HepG2 (cell line): Measurements from ENCODE around the gene CLPTM1L. TPM values are rescaled to one million over a fixed set of nuclear protein-coding genes. Genes with fewer than 3 reads are reported as not detected.
A peak's percentile ranks its signal among the peaks of the same experiment; 100 is the strongest.

ENCODE experiments used
- ATAC-seq: fragments of 200-7000 bp; cut with Tn5 transposase; 3 replicates; pipeline ENCODE4 v1.9.1; 2020; ENCODE audit warnings: mild to moderate bottlenecking, moderate library complexity
- BruUV-seq: library from RNA; stranded (reverse); fragments of 400-500 nt; replicated peaks from 2 replicates; lab custom pipeline; 2021; lab: Mats Ljungman, UMichigan
- CTCF ChIA-PET: fragments of 300-600 bp; formaldehyde crosslinking; extraction: SDS; loops from one replicate; lab custom pipeline; 2021; ENCODE audit warnings: low total read pairs, inconsistent platforms, low intra/inter-chr PET ratio; lab: Yijun Ruan, JAX
- POLR2A ChIA-PET: fragments of 350-600 bp; sonication (Branson Sonifier 250); formaldehyde crosslinking; loops from one replicate; lab custom pipeline; 2020; ENCODE audit warnings: antibody characterized with exemption, inconsistent platforms; lab: Yijun Ruan, JAX
- DNase-seq: peaks from one replicate; pipeline ENCODE4 v3.0.0-alpha.2; 2015; ENCODE audit warnings: low spot score
- FAIRE-seq: peaks from 3 replicates; lab custom pipeline; 2011; peaks lifted over from hg19 to GRCh38; lab: Jason Lieb, UNC
- H2AFZ ChIP-seq: one replicate; pipeline ENCODE4 v1.6.1; 2011; ENCODE audit warnings: low read length, inconsistent platforms
- H3K27ac ChIP-seq: fragments of 300-600 bp; 3 replicates; pipeline ENCODE4 v1.8.0; 2011; ENCODE audit warnings: mixed run types, mild to moderate bottlenecking, mixed read lengths, low read length, inconsistent platforms; ENCODE audit not compliant: insufficient read depth; ENCODE audit errors: extremely low read length
- H3K27me3 ChIP-seq, 2 experiments: fragments of 200-600 bp in 1 of 2; 2 replicates in 1 of 2; 3 replicates in 1 of 2; pipeline versions ENCODE4 v1.6.0 to v1.8.0; 2011; ENCODE audit warnings: low read length in 2 of 2, mild to moderate bottlenecking in 2 of 2, moderate library complexity in 2 of 2, inconsistent platforms in 1 of 2; ENCODE audit not compliant: insufficient read depth in 2 of 2, control insufficient read depth in 1 of 2
- H3K36me3 ChIP-seq, 2 experiments: fragments of 200-600 bp in 1 of 2; replicated peaks in 1 of 2; 2 replicates in 1 of 2; 3 replicates in 1 of 2; pipeline versions ENCODE4 v1.5.1 to v1.8.0; 2011; ENCODE audit warnings: low read length in 2 of 2, inconsistent platforms in 1 of 2; ENCODE audit not compliant: insufficient read depth in 2 of 2, control insufficient read depth in 1 of 2
- H3K4me1 ChIP-seq: 2 replicates; pipeline ENCODE4 v1.5.1; 2012; ENCODE audit warnings: low read length, inconsistent platforms; ENCODE audit not compliant: insufficient read depth
- H3K4me2 ChIP-seq: 2 replicates; pipeline ENCODE4 v1.6.0; 2011; ENCODE audit warnings: low read depth, low read length, inconsistent platforms
- H3K4me3 ChIP-seq, 3 experiments: fragments of 200-600 bp in 1 of 3; sonication (generic), shearing (Covaris generic) in 1 of 3; replicated peaks in 1 of 3; 2 replicates each; pipeline ENCODE4 v1.5.1; 2011 to 2016; ENCODE audit warnings: low read length in 3 of 3, inconsistent platforms in 2 of 3, low read depth in 2 of 3, mild to moderate bottlenecking in 2 of 3, control low read depth in 1 of 3, mixed read lengths in 1 of 3; ENCODE audit not compliant: insufficient read depth in 1 of 3
- H3K79me2 ChIP-seq: one replicate; pipeline ENCODE4 v1.6.1; 2011; ENCODE audit warnings: low read length, inconsistent platforms; ENCODE audit not compliant: insufficient read depth
- H3K9ac ChIP-seq: 2 replicates; pipeline ENCODE4 v1.6.0; 2011; ENCODE audit warnings: mild to moderate bottlenecking, low read depth, low read length, inconsistent platforms; ENCODE audit not compliant: insufficient read depth
- H3K9me3 ChIP-seq: 2 replicates; pipeline ENCODE4 v1.5.1; 2012; ENCODE audit warnings: mild to moderate bottlenecking, low read length
- H4K20me1 ChIP-seq: 2 replicates; pipeline ENCODE4 v1.6.0; 2011; ENCODE audit warnings: inconsistent platforms, mild to moderate bottlenecking, low read length, moderate library complexity; ENCODE audit not compliant: insufficient read depth
- AGO2 ChIP-seq: fragments of 200-400 bp; formaldehyde crosslinking; optimal IDR thresholded peaks from 2 replicates; pipeline ENCODE3; 2017; ENCODE audit warnings: mild to moderate bottlenecking, low read depth, low read length, moderate library complexity
- RBFOX2 ChIP-seq: fragments of 200-400 bp; formaldehyde crosslinking; IDR thresholded peaks from 2 replicates; pipeline ENCODE4 v1.6.1; 2017; ENCODE audit warnings: low read depth, mild to moderate bottlenecking, low read length
- ZNF616 ChIP-seq: sonication (generic); formaldehyde crosslinking; IDR thresholded peaks from 2 replicates; pipeline ENCODE4 v1.5.0; 2020; ENCODE audit warnings: low read depth, mild to moderate bottlenecking, missing genetic modification reagents
- WGBS: methylation state at CpG from one replicate; pipeline ENCODE4 v1.1.6; 2017; ENCODE audit warnings: low lambda C conversion rate; 5-methylcytosine and 5-hydroxymethylcytosine counted together
- in situ Hi-C: cut with HindIII; loops from 2 replicates; pipeline ENCODE4 v1.10.0; 2017; ENCODE audit warnings: low pct_unique_long_range_greater_than_20kb; ENCODE audit not compliant: extremely low pct_ligation_motif_present
- intact Hi-C: fragments of 100-400 bp; cut with micrococcal nuclease; formaldehyde crosslinking; loops from one replicate; pipeline ENCODE4 v1.10.0; 2022; ENCODE audit not compliant: unreplicated experiment
- polyA plus RNA-seq, 8 experiments: library from polyadenylated mRNA; depleted of rRNA in 3 of 8; stranded (reverse) in 7 of 8; unstranded in 1 of 8; fragments of >200 nt; fragmentation: Illumina TruSeq in 4 of 8; extraction: Trizol in 4 of 8; gene quantifications; 2 replicates each; pipeline versions ENCODE4 v1.2.1 to v1.2.3, GENCODE V29; 2011 to 2016; ENCODE audit warnings: low read depth in 4 of 8, missing spikeins in 1 of 8, mixed read lengths in 1 of 8; ENCODE audit not compliant: insufficient read depth in 1 of 8
- total RNA-seq, 5 experiments: library from RNA; depleted of rRNA; stranded (reverse); fragments of >200 nt; fragmentation: Illumina TruSeq; extraction: Trizol; gene quantifications; 2 replicates each; pipeline ENCODE4 v1.2.3, GENCODE V29; 2016; ENCODE audit warnings: low read depth in 1 of 5
- TF ChIP-seq, protein P1 (sequence below): sonication (generic); formaldehyde crosslinking; IDR thresholded peaks from 2 replicates; pipeline ENCODE4 v1.4.0; 2020; ENCODE audit warnings: mild to moderate bottlenecking, missing genetic modification reagents, borderline replicate concordance

CLPTM1L gene
- total and polyA plus RNA-seq, 2 of the 13 experiments (the other 11 are each of a cell fraction or from before 2014, with no cell fraction given) = 80.3 to 124 TPM

DNA sequence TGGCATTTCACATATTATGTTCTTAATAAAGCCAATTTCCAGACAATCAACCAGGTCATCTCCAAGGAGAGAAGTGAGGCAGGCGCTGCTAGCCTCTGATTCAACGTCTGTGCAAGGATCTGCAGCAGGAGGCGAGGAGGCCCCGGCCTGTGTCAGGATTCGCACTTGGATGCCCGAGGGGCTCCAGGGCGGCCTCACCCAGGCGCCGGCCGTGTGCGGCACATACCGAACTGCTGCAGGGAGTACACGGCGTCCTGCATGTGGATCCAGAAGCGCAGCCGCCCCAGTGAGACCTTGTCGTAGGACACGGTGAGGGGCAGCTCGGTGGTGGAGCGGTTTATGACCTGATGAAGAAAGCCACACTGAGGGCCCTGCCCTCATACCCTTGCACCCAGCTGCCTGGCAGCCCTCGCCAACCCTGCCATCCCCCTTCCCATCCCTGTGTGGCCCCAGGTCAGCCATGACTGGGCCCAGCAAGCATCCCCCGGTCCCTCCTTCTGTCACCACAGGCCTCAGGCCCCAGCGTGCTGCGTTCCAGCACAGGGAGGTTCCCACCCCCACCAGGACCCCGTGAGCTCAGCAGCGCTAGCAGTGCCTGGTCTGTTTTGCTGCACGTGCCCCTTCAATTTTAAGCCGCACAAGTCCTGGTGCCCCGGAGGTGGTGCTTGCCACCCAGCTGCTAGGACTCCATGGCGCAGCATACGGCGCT is 9.9 kb downstream of the CLPTM1L start:
- intact Hi-C loops = no loop called here
- Histone ChIP-seq H3K9ac (no peak overlapping the region), H3K4me1 (no peaks in the 10 kb centered on the region), H3K4me3 (no peak overlapping the region), H3K27me3 (no peaks in the 10 kb centered on the region), H3K79me2 (no peaks in the 10 kb centered on the region), H3K9me3 (no peaks in the 10 kb centered on the region), H4K20me1 (peaks cover 10% of the 10 kb centered on the region; the same call in 1 of the 2 replicates), H3K4me2 (no peak overlapping the region), H2AFZ (no peak overlapping the region), H3K36me3 (peaks cover 36 to 72% of the 10 kb centered on the region in 2 experiments; a peak in 4 of 5 replicates), H3K27ac (no peak overlapping the region)
- 99% methylated on average over 26 of the region's 32 CpGs for WGBS
- ChIA-PET CTCF (no interaction called here), POLR2A (no interaction called here)
- in situ Hi-C loops = no loop called here
- DNase-seq (no peak), ATAC-seq (no peak), FAIRE-seq (no peak)
- BruUV-seq = no TSS peak
- TF ChIP-seq AGO2 (peak; percentile 40), ZNF616 (CRISPR knock-in tag) (no peak), RBFOX2 (0 out of 2 replicates have a peak, but pooled peaks have one; percentile 15)
- TF ChIP-seq, protein P1, sequence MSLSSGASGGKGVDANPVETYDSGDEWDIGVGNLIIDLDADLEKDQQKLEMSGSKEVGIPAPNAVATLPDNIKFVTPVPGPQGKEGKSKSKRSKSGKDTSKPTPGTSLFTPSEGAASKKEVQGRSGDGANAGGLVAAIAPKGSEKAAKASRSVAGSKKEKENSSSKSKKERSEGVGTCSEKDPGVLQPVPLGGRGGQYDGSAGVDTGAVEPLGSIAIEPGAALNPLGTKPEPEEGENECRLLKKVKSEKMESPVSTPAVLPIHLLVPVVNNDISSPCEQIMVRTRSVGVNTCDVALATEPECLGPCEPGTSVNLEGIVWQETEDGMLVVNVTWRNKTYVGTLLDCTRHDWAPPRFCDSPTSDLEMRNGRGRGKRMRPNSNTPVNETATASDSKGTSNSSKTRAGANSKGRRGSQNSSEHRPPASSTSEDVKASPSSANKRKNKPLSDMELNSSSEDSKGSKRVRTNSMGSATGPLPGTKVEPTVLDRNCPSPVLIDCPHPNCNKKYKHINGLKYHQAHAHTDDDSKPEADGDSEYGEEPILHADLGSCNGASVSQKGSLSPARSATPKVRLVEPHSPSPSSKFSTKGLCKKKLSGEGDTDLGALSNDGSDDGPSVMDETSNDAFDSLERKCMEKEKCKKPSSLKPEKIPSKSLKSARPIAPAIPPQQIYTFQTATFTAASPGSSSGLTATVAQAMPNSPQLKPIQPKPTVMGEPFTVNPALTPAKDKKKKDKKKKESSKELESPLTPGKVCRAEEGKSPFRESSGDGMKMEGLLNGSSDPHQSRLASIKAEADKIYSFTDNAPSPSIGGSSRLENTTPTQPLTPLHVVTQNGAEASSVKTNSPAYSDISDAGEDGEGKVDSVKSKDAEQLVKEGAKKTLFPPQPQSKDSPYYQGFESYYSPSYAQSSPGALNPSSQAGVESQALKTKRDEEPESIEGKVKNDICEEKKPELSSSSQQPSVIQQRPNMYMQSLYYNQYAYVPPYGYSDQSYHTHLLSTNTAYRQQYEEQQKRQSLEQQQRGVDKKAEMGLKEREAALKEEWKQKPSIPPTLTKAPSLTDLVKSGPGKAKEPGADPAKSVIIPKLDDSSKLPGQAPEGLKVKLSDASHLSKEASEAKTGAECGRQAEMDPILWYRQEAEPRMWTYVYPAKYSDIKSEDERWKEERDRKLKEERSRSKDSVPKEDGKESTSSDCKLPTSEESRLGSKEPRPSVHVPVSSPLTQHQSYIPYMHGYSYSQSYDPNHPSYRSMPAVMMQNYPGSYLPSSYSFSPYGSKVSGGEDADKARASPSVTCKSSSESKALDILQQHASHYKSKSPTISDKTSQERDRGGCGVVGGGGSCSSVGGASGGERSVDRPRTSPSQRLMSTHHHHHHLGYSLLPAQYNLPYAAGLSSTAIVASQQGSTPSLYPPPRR = no peak
